NCI-H1694 (cell line): ENCODE measurements around the gene RNF8.
A peak's percentile ranks its signal among the peaks of the same experiment; 100 is the strongest.
"Not testable (repeated sequence)": the region's sequence is repeated elsewhere in the genome, so short reads cannot be mapped to it uniquely, and the experiment has no call there.

ENCODE experiments used
- DNase-seq: peaks from one replicate; lab custom pipeline; 2025; lab: John Stamatoyannopoulos, UW

Gene RNF8

DNA sequence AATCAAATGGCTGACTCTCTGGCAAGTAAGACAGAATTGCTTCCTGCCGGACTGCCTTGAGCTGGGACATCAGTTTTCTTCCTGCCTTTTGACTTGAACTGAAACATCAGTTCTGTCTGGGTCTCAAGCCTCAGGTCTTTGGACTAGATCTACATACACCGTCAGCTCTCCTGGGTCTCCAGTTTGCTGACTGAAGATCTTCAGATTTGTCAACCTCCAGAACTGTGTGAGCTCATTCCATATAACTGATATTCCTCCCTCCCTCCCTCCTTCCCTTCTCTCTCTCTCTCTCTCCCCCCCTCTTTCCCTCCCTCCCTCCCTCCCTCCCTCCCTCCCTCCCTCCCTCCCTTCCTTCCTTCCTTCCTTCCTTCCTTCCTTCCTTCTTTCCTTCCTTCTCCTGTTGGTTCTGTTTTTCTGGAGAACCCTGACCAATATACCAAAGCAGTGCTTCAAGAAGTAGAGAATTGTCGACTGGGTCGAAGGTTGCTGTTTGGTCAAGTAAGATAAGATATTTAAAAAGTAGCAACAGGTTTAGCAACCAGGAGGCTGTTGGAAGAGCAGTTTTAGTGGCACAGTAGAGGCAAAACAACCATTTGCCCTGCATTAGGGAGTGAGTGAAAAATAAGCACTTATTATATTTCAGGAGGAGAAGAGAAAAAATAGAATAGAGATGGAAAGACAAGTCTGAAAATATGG lies 46.2 kb downstream of the RNF8 start:
- DNase-seq, result no peak

- DNase-seq, result not testable (repeated sequence)
Observed at GRCh38 chr6:37401658-37402057, 47.9 kb downstream of the RNF8 start.

- DNase-seq, result no peak
Observed at GRCh38 chr6:37406726-37407341, 53.1 kb downstream of the RNF8 start.

- no peak for DNase-seq
Observed at GRCh38 chr6:37407948-37408347, 54.2 kb downstream of the RNF8 start.

- DNase-seq, result no peak
Observed at GRCh38 chr6:37409501-37409900, 55.7 kb downstream of the RNF8 start.

DNA sequence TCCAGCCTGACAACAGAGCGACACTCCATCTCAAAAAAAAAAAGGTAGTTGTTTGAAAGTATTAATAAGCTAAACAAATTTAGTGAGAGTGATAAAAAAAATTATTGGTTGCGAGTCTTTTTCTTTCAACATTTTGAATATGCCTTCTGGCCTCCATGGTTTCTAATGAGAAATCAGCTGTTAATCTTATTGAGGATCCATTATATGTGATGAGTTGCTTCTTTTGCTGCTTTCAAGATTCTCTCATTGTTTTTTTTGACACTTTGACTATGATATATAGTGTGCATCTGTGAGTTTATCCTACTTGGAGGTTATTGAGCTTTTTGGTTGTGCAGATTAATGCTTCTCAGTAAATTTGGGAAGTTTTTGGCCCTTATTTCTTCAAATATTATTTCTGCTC lies 63.6 kb downstream of the RNF8 start:
- DNase-seq, result no peak

- no peak for DNase-seq
Observed at GRCh38 chr6:37418722-37419121, 64.9 kb downstream of the RNF8 start.

DNA sequence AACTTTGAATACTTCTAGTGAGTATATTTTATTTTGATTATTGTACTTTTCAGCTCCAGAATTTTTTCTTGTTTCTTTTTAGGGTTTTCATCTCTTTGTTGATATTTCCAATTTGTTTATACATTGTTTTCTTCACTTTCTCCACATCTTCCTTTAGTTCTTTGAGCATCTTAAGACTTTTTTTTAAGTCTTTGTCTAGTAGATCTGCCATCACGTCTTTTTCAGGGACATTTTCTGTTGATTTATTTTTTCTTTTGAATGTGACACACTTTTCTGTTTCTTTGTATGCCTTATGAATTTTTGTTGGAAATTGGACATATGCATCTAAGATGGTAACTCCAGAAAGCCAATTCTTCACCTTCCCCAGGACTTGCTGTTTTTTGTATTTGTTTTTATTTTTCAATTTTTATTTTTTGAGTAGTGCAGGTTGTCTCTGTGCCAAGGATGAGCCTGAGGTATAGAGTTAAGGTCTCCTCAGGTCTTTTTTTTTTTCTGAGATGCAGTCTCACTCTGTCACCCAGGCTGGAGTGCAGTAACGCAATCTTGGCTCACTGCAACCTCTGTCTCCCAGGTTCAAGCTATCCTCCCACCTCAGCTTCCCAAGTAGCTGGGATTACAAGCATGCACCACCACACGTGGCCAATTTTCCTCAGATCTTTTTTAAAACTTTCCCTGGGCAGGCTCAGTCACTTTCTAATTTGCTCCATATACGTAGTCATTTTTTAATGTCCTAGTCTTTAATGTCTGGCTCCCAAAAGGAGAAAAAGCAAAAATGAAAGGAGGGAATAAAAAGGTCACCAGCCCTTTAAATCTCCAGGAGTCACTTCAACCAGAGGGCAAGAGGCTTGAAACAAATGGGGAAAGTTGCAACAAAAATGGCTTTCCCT lies 72.5 kb downstream of the RNF8 start:
- DNase-seq, result no peak

- peak; percentile 8 for DNase-seq
Observed at GRCh38 chr6:37426945-37427510, 73.2 kb downstream of the RNF8 start.

DNA sequence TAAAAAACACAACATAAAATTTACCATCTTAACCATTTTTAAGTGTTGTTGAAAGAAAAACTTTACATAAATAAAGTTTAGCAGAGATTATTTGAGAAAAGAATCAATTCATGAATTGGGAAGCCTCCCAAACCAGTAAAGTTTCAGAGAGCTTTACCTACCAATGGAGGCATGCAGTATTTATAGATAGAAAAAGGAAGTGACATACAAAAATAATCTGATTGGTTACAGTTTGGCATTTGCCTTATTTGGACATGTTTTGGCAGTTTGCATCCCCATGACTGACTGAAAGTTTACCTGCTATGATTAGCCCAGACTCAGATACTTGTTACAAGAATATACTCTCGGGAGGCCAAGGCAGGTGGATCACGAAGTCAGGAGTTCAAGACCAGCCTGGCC lies 75.6 kb downstream of the RNF8 start:
- no peak for DNase-seq

GRCh38 chr6:37432590-37432915 lies 78.8 kb downstream of the RNF8 start:
- no peak for DNase-seq

GRCh38 chr6:37432916-37433656 lies 79.3 kb downstream of the RNF8 start, which contains the start of gene CMTR1:
CMTR1 (plus strand) TSS chr6:37433221; CDS start chr6:37435630, 2,409 bp downstream.
- DNase-seq, result peak; percentile 70

DNA sequence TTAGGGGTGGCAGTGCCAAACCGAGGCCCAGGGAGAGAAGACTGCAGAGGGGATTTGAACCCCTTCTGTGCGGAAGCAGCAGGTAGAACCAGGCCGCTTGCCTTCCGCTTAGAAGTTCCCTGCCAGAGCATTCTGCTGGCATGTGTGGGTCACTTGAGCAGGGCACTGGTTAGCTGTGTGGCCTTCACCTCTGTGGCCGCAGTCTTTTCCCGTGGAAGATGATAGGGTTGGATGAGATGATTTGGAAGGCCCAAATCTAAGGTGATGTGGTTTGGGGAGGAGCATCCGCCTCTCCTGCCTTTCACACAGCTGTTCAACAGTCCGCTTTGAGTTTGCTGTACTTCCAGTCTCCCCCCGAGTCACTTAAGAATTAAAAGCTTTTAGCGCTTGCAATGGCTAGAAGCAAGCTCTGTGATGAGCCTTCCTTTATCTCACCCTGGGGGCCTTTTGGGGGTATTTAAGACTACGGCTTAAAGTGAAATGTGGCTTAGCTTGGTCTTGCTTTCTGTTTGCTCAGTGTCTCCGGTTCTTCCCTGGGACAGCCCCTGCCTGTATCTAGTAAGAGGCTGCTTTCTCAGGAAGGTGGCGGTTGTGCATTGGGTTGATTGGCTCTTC lies 80.0 kb downstream of the RNF8 start:
- DNase-seq, result no peak

DNA sequence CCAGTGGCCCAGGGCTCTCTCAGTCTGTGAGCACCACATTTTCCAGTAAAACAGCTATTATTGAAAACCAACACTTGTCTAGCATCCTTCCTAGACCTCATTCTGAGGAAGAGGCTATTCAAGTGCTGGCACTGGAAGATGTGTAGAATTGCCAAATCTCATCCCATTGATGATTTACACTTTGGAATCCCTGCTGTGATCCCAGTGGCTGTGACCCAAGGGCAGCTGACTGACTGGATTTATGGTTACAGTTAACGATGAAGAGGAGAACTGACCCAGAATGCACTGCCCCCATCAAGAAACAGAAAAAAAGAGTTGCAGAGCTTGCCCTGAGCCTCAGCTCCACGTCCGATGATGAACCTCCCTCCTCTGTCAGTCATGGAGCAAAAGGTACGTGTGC lies 81.6 kb downstream of the RNF8 start:
- no peak for DNase-seq

DNA sequence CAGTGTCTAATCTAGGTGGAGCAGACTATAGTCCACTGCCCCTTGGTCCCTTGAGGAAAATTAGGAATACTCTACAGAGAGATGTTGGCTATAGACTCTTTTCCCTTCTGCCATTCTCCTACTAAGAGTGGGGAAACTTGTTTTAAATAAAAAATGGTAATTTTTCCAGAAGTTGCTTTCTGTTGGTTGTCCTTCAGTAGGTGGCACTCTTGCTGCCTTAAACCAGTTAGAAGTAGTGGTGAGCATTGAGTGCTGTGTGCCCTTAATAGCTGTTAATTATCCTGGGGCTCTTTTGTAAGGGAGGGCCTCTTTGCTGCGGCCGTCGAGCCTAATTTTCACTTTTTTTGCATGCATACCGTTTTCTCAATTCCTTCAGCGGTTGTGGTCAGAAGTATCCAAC lies 82.0 kb downstream of the RNF8 start:
- no peak for DNase-seq

GRCh38 chr6:37438930-37439329 lies 85.1 kb downstream of the RNF8 start:
- DNase-seq, result no peak

GRCh38 chr6:37441651-37442050 lies 87.9 kb downstream of the RNF8 start:
- no peak for DNase-seq

DNA sequence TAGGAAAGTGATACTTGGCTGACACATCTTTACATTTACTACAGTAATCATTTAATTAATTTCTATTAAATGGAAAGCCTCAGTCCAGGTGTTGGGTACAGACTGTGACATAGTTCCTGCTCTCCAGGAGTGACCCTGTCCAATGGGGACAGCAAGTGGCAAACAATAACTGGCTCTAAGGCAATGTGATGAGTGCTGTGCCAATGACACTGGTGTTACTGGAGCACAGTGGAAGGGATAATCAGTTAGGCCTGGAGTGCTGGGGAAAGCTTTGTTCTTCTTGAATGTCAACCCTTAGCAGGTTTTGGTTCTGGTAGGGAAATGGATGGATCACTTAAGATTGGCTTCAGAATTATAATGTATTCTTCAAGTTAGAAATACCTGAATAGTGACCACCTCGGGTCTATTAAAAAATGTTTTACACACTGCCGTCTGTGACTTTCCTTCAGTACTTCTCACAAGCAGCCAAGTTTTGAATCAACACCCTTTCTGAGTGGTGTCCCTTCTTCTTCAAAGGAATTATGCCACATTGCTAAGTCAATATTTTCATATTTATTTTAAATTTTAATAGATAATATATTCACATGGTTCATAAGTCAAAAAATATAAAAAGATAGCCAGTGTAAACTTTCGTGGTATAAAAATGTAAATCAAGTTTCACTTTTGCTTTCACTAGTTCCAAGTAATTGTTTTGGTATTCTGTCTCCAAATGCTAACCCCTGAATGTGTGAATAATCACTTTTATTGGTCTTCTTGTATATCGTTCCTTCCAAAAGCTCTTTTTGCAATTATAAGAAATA lies 88.8 kb downstream of the RNF8 start:
- DNase-seq, result no peak

DNA sequence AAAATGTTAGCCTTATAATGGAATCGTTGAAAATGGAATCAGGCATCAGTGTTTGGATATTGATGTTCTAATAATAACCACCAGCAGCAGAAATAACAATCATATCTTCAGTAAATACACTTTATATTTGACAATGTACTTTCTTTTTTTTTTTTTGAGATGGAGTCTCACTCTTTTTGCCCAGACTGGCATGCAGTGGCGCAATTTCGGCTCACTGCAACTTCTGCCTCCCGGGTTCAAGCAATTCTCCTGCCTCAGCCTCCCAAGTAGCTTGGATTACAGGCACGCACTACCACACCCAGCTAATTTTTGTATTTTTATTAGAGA lies 89.4 kb downstream of the RNF8 start:
- not testable (repeated sequence) for DNase-seq
